HL-60/S4 (cell line): Measurements from ENCODE around the gene BRD1.
"Not testable (repeated sequence)": the region's sequence is repeated elsewhere in the genome, so short reads cannot be mapped to it uniquely, and the experiment has no call there.

ENCODE experiments used
- in situ Hi-C: fragments of 300-500 bp; cut with MboI; formaldehyde crosslinking; loops from 2 replicates; pipeline ENCODE4 v1.14.3; 2022; ENCODE audit warnings: low sequenced_read_pairs

The BRD1 gene

DNA sequence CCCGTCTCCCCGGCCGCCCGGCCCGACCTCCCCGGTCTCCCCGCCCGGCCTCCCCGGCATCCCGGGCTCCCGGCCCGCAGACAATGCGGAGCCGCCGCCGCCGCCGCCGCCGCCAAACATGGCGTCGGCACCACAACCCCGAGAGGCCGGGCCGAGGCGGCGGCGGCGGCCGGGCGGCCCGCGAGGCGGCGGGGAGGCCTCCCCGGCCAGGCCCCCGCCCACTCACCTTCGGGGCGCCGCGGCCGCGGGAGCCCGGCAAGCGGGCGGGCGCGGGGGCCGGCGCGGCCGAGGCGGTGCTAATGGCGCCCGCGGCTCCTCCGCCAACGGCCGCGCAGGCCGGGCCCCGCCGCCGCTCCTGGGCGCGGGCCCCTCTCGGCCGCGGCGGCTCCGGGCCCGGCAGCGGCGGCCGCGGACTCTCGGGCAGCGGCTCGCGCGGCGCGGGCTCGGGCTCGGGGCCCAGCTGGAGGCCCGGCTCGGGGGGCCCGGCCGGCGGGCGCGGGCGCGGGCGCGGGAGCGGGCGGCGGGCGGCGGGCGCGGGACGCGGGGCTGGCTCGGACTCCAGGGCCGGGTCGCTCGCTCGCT lies 311 bp downstream of the BRD1 start:
- in situ Hi-C loops: no loop called here

DNA sequence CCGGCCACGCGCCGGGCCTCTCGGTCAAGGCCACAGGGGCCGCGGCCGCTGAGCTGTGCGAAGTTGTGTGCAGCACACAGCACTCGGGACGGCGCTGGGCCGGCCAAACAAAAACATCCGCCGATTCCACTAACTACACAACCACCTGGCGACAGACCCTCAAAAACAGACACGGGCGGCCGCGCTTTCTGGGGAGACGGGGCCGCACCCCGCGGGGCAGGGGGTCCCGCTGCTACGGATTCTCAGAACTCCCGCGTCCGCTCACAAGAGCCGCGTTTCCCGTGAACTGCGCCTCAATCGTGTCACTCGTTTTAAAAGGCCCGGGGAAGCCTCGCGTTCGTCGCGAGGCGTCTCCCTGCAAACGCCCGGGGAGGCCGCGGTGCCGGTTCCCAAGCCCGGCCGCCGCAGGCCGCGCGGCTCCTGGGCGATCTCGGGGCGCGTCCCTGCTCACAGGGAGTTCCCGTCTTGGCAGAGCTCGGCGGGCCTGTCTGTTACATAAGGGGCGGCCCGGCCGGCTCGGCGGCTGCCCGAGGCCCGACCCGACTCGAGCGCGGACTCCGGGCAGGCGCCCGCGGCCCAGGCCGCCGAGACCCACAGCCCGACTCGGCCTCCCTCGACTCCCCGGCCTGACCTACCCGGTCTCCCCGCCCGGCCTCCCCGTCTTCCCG lies 936 bp downstream of the BRD1 start:
- in situ Hi-C loops: no loop called here

DNA sequence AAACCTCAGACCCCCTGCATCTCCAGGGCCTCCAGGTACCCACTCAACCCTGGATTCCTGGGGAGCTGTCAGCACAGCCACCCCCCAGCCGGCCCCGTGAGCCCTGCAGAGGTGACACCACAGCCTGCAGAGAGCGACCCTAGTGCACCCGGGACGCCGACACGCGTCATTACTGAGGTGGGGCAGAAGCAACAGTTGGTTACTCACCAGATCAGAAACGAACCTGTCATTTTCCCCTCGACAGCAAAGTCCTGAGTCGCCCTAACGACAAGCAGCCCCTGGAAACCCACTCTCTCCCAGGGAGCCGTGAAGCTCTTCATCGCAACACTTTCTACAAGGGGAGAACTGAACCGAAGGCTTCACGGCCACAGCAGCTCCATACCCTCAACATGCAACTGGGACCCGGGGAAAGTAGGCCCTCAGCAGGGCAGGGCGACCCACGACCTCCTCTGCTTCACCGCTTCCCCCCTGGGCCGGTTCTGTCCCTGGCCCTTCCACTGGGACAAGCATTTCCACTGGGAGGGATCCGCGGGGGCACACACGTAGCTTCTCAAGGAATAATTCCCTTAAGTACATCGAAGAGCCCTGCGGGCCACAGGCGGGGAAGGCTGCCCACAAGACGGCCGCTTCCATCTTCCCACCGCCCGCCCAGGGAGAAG lies 1.6 kb downstream of the BRD1 start:
- in situ Hi-C loops: no loop called here

DNA sequence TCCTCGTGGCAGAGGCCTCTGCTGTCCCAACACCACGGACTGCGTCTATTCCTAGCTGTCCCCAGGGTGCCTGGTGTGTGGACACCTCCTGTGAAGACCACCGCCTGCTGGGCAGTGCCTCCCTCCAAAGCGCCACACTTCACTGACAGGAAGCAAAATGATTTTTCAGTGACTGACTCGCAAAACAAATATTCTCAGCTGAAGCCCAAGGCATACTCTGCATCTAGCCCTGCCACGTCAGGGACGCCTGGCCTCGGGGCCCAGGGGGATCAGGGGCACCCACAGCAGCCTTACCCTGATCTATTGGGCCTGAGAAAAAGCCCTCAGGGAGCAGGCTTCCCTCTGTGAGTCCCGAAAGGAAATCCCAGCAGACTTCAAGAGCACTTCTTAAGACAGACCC lies 2.2 kb downstream of the BRD1 start:
- in situ Hi-C loops: no loop called here

DNA sequence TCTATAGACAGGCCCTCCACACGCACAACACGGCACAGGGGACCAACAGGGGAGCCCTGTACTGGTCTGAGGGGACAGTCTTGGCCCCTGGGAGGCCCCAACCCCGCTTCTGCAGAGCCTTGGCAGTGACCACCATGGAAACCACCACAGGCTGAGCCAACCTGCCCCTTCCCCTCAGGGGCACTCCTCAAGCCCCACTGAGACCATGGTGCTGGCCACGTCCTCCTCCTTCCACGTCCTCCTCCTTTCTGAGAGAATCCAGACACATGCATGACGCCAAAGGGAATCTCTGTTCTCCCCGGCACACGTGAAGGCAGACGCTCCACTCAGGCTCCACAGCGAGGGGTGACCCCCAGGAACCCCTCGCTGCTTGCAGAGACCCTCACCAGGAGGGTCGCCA lies 2.7 kb downstream of the BRD1 start:
- in situ Hi-C loops: no loop called here

DNA sequence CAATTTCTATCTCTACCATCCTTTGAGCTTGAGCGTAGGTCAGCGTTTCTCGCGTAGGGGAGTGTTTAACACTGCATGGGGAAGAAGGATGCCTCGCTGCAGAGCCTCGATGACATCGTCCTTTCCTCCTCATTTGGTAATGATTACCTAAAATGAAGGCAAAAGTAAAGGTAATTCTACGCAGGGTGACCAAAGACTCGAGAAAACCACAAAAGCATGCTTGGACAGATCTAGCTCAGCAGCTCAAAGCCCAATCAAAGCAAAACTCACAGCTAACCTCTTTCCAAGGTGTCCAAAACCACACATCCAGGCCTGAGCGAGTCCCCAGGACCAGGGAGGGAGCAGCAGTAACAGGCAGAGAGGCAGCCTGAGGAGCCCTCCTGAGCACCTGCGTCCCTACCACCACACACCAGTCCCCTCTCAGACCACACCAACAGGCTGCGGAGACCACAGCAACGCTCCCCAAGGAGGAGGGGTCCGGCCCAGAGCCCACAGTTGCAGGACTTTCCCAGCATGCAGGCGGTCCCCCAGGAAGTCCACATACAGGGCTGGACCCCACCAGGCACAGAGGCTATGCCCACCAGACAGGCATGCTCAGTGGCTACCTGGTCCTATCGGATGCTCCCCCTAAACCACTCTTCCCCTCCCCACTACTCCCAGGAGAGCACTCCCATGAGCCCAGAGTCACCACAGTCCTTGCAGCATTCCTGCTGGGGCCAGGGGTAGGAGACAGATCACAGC lies 3.3 kb downstream of the BRD1 start:
- in situ Hi-C loops: no loop called here

DNA sequence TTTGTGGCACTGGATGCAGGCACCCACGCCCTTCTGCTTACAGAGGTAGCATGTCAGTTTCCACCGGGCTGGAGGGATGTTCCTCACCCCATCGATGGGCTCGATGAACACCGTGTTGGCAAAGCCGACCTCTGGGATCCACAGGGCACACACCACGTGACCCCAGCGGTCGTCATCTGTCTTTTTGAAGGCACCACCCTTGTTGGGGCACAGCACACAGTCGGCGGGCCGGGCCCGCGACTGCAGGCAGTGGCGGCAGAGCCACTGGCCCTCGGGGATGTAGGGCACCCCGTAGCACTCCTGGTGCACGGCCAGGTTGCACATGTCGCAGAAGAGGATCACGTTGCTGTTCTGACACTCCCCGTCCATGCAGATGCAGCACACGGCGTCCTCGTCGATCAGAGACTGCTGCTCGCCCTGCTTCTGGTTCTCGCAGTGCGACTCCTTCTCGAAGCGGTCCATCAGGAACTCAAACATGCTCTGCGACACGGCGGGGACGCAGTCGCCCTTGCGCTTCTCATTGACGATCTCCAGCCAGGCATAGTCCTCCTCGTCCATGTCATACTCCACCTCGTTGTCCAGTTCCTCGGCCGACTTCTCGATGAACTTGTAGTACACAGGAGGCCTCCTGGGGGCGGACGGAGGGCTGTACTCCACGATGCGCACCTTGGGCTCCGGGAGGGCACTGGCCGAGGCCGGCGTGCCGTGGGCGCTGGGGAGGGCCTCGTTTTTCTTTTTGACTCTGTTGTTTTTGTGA lies 4.2 kb downstream of the BRD1 start:
- in situ Hi-C loops: no loop called here

DNA sequence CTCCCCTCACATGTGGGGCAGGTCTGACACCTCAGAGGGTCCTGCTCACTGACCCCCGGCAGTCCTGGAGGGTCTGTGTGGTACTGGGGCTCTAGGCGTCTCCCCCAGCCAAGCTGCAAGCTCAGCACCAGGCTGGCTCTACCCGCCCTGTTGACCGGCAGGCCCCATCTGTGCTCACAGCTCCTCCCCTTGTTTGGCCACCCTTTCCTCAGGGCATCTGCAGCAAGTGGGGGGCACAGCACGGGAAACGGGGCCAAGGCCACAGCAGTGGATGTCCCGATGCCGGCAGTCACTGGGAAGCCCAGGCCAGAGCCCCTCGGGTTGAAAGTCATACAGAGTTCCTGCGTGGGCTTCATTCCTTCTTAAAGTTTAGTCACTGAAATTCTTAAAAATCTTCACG lies 5.9 kb downstream of the BRD1 start:
- in situ Hi-C loops: not testable (repeated sequence)

DNA sequence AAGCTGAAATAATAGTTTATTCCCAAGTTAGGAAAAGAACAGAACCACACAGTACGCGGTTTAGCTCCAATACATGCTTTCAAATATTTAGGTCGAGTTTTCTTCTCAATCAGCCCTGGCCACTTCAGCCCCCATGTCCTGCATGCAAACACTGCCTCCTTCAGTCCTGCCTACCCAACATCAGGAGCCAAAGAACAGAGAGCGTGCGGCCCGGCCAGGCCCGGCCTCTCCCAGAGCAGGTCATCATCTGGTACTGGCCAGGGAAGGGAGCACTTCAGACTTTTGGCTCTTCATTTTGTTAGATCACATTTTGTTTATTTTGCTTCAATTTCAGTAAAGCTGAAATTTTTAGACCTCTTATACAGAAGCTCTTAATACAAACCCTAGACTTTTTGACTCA lies 6.7 kb downstream of the BRD1 start:
- in situ Hi-C loops: no loop called here

DNA sequence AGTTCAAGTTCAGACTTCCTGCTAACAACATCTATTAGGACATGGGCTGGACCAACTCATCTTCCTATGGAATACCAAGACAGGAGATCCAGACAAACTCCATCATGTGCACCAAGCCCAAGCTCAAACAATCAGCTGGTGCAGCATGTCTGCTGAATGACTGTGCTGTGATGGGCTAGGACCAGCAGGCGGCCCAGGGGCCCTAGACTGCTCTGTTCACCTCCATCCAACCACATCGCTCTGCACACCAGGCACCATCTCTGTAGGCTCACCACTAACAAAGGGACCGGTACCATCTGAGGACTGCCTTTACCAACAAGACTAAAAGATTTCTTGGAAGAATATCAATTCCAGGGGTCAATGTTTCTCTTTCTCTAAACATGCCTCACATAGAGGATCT lies 10.3 kb downstream of the BRD1 start:
- in situ Hi-C loops: no loop called here

DNA sequence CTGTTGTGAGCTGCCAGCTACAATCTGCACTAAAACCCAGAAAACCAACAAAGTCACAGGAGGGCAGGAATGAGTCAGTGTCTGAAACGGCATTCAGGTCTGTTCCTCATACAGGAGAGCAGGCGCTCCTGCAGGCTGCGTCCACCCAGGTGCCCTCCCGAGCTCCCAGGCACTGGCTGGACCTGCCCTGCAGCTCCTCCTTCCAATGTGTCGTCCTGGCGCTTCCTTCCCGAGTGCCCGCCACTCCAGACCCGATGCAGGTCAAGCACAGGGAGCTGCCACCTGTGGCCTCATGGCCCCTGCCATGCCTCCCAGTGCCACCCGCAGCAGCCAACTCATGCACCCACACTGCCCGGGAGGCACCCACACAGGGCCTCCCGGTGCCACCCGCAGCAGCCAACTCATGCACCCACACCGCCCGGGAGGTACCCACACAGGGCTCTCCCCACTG lies 12.0 kb downstream of the BRD1 start:
- in situ Hi-C loops: no loop called here

DNA sequence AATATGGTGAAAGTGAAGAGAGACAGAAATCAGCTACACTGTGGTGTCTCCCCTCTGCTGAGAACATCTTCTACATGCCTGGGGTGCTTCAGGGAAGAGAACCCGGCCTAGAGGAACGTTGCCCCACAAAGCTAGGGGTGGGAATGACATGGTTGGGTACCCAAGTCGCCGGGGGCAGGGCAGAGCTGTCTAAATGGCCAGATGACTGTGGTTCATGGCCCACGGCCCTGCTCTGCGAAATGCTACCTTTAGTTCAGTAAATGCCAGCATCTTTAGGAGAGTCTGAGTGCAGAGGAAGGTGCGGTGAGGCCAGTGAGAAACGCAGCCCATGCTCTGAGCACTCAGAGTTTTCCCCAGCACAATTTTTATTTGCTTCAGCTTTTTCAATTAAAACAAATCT lies 12.8 kb downstream of the BRD1 start:
- in situ Hi-C loops: no loop called here

DNA sequence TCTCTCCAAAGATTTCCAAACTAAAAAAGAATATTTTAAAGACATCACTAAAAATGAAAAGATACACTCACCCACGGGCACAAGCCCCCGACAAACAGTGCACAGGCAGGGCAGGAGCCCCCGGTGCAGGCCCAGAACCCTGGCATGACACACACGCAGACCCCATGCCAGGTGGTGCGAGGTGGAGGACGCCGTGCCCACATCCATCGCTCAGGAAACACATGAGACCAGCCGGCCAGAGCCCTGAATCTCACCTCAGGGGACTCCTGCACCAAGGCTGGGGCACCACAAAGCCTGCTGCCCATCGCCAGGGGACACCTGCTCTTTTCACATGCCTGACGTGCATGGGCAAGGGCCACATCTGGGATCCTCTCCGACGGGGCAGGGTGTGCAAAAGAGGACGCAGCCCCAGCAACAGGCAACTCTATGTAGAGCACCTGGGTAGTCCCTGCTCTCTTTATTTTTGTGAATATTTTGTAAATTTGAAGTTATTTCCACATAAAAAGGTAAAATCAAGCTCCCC lies 13.4 kb downstream of the BRD1 start:
- in situ Hi-C loops: no loop called here

DNA sequence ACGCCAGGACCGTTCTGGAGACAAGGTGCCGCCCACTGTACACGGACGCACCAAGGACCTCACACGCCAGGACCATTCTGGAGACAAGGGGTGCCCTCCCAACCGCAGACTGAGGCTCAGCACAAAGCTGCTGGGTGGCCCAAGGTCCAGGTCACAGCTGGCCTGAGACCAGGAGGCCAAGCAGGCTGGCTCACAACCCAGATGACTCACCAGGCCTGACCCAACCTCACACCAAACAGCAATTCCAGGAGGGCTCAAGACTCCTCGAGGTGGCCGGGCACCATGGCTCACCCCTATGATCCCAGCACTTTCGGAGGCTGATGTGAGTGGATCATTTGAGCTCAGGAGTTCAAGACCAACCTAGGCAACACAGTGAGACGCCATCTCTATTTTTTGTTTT lies 14.8 kb downstream of the BRD1 start:
- in situ Hi-C loops: no loop called here

DNA sequence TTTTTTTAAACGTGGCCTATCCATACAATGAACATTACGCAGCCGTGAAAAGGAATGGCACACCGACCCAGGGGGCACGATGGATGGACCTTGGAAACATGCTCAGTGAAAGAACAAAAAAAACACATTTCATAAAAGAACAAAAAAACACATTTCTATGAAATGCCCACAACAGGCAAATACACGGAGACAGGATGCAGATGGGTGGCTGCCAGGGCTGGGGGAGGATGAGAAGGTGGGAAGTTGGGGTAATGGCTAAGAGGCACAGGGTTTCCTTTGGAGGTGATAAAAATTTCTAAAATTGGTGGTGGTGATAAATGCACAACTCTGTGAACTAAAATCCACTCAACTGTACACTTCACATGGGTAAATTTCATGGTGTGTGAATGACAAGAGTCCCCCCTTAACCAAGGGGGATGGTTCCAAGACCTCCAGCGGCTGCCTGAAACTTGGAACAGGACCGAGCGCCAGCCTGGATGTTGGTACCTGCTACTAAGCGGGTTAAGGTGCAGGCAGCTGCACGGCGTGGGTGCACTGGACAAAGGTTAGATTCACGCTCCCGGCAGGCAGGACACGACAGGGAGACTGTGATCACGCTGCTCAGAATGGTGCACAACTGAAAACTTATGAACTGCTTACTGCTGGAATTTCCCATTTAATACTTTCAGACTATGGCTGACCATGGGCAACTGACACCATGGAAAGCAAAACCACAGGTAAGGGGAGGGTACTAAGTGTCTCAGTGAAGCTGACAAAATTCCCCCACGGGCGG lies 16.5 kb downstream of the BRD1 start:
- in situ Hi-C loops: no loop called here

DNA sequence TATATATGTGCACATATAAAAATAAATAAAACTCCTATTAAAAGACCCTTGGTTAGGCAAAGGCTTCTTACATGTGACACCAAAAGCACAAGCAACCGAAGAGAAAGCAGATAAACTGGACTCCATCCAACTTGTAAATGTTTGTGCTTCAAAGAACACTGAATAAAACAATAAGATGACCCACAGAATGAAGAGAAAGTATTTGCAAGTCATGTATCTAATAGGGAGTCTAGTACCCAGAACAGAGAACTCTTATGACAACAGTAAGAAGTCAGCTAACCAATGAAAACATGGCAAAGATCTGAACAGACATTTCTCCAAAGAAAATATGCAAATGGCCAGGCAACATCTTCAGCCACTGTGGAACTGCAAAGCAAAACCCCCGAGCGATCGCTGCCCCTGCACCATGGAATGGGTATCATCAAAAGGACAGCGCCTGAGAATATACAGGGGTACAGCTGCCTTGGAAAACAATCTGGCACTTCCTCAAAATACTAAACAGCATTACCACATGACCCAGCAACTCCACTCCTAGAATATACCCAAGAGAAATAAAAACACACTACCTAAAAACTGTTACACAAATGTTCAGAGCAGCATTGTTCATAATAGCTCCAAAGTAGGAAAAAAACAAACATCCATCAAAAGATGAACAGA lies 17.2 kb downstream of the BRD1 start:
- in situ Hi-C loops: no loop called here

DNA sequence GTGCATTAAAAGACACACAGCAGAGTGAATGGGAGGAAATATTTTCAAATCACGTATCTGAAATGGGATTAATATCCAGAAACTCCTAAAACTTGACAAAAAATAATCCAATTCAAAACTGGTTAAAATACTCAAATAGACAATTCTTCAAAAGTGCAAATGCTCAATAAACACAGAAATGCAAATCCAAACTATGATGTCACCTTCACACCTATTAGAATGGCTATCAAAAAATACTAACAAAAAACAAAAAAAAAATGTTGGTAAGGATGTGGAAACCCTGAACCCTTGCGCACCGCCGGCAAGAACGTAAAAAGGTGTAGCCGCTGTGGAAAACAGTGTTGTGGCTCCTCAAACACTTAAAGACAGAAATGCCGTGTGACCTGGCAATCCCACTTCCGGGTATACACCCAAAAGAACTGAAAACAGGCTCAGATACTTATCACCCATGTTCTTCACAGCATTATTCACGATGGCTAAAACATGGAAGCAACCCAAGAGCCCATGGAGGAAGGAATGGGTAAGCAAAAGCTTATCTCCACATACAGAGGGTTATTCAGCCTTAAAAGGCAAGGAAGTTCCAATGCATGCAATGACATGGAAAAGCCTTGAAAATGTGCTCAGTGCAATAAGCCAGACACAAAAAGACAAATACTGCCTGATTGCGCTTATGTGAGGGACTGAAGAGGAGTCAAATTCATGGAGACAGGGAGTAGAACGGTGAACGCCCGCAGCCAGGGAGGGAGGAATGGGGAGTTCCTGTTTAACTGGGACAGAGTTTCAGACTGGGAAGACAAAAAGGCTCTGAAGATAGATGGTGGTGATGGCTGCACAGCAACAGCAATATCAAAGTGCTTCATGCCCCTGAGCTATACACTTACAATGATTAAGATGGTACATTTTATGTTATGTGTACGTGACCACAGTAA lies 19.6 kb downstream of the BRD1 start:
- in situ Hi-C loops: no loop called here

DNA sequence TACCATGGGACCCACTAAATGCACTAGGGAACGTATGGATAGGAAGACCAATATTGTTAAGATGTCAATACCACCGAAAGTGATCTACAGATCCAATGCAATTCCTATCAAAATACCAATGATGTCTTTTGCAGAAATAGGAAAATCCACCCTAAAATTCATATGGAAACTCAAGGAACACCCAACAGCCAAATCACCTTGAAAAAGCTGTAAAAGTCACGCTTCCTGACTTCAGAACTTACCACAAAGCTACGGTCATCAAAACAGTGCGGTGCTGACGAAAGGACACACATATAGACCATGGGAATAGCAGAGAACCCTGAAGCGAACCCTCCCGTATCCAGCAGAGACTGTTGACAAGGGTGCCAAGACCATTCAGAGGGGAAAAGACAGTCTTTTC lies 20.5 kb downstream of the BRD1 start:
- in situ Hi-C loops: no loop called here
